ENCODE data around the gene REN.
A peak's percentile ranks its signal among the peaks of the same experiment; 100 is the strongest.

The REN gene

DNA sequence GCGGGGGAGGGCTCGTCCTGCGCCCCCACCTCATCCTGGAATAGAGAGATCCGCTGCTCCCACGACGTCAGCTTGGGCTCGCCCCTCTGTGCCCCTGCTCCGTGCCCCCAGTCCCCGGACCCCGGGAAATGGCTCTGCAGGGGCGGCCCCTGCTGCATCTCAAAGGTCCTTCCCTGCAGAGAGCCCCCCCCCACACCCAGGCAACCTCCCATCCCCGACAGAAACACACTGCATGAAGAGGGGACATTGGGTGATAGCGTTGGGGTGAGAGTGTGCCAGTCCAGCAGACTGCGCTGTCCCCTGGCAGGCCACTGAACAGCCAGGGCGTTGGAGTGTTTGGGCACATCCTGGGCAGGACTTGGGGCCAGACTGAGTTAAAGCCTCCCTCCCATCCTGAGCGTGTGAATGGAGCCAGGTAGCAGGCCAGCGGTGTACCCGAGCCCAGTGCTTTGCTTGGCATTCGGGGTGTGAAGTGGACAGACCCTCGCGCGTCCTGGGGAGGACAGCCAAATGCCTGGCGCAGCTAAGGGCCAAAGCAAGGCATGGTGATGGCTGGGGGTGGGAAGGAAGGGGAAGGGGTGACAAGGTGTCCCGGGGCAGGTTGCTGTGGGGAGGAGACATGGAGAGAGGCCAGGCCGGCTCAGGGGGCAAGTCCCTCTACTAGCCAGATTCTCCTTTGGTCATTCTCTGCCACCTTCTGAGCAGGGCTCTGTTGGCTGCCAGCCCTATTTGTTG is 13.7 kb downstream of the REN start:
- no peak for DNase-seq

DNA sequence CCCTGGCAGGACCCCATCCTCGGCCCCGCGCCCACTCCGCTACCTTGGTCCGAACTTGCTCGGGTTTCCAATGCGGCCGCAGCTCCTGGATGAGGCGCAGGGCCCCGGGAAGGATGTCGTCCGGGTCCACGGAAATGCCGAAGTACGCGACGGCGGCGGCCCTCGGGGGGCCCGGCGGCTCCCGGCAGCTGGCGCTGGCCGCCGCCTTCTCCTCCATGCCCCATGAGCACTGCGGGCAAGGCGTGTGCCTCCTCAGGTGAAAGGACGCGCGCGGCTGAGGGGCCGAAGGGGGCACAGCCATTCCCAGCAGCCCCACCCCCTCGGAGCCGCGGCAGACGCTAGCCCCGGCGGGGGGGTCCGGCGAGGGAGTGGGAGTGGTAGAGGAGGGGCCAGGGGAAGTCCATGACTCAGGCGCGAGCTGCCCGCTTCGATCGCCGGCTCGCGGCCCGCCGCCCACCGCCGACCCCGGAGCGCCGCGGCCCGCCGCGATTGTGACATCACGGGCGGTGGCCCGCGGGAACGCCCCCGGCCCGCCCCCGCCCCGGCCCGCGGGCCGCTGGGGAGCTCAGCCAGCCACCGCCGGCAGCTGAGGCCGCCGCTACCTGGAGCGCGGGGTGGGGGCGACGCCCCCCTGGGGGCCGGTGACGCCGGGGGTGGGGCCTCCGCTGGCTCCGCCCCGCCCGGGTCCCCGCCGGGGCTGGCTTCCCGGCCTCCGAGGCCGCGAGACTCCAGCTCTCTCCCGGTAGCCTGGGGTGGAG is 14.4 kb downstream of the REN start, which contains the start of gene ETNK2:
TSS of gene ETNK2 (minus strand) at position 493 of the 758 bp plus-strand sequence. CDS start at position 301, 192 bp downstream.
- peak; percentile 70 for DNase-seq

DNA sequence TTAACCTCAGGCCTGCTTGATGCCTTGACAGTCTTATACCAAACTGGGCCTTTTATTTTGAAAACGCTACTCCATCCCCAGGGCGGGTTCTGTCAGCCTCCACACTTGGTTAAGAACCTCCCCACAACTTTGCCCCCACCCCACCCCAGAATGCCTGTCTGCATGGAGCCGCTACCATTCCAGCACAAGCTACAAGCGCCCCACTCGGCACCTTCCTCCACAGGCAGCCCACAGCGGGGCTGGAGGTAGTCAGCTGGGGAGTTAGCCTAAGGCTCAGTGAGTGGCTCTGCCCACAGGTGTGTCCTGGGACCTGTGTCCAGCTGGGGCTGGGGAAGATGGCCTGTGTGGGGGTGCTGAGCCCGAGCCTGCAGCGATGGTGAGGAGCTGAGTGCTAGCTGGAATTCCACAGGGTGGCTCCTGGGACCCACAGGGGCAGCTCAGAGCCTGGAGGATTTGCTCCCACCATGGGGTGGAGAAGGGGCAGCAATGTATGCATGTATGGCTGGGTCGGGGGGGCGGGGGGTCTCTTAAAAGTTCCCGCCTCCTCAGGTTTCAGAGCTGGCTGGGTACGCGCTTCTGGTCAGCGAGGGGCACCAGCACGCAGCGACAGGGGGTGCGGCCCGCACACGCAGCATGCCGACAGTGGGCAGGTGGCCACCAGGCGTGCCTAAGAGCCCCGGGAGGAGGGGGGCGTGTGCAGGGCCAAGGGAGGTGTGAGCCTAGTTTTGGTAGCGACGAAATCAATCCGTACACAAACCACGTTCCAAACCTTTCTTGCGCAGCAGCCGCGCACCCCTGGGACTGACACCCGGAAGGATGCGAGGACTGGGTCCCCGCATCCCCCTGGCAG is 15.2 kb downstream of the REN start:
- DNase-seq = no peak

DNA sequence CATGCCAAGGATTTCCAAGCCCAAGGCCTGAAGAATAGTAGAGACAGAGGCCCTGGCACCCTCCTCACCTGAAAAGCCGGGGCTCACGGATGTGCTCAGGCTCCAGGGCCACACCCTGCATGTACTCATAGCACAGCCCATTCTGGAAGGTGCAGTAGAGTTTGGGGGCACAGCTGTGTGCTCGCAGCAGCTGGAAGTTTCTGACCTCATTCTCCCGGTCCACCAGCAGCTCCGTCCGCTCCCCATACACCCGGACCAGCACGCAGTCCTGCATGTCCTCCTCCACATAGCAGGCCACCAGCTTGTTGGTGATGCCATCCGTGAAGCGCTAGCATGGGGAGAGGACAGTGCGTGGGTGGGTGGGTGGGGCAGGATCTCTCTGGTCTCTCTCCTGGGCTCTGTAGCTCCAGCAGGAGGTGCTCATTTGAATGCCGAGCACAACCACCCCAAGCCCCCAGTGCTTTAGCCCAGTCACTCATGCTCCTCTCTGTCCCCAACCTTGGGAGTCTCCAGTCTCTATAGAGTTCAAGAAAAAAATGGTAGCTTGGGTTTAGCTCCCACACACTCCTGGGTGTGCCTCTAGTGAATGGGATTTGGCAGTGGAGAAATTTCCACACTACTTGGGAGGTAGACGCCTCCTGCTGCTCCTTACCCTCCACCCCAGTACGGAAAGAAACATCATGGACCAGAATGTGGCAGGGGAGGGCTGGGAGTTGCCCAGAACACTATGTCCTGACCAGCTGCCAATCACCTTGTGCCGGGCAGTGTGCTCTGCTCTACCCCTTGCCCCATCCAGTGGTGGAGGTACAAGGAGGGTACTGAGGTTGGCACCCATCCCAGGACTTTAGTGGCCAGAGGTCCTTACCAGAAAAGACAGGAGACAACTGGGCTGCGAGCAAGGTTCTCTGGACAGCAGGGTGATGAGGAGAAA is 16.2 kb downstream of the REN start:
- no peak for DNase-seq

DNA sequence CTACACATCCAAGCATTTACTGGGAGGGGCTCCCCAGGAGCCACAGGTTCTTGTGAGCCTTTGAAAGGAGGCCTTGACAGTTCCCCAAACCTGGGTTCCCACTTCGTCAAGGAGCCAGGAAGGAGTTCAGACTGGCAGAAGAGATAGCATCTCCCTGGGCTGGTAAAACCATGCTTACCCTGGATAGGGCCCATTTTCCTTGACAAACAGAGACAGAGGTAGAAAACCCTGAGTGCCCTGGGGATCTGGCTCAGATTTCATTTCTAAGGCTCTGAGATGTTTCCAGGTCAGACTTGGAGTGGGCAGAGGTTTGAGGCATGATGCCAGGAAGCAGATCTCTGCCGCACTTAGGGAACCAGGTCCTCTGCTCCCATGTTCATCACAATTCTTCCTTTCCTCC is 17.0 kb downstream of the REN start:
- no peak for DNase-seq

DNA sequence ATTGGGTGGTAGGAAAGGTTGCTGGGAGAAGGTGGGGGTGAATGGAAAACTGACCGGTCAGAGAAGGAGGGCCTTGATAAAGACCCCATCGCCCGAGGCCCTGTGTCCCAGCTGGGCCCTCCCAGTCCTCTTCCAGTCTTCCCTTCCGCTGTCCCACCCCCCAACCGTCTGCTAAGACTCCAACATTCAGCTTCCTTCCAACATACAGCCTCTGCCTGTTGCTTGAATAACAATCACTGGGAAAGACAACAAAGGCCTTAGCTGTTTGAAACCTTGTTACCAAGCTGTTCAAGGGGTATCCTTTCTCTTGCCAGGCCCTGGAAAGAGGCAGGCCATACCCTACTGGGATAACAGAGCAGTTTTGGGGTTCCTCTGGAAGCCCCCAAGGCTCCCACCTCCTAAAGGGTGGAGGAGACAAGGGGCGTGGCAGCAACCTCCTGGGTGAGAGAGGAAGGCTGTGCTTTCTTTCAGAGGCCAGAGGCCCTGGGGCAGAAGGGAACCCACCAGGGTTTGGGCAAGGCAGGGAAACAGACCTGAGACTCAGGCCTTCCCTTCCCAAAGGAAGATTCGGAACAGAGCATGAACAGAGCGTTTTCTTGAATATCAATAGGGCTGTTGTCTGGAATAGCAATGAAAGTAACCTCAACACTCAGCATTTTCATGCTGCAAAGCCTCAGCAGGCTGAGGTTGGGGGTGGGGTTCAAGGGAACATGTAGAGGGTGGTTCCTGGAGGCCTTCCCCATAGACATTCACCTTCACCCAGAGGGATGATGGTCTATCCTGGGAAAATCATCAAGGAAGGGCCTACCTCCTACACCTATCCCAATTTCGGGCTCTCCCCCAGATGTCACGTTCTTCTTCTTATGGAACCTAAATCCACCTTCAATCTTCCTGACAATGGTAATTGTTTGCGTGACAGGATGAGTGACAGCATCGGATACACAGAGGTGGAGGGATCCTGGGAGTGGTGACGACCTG is 18.4 kb downstream of the REN start:
- DNase-seq = no peak

DNA sequence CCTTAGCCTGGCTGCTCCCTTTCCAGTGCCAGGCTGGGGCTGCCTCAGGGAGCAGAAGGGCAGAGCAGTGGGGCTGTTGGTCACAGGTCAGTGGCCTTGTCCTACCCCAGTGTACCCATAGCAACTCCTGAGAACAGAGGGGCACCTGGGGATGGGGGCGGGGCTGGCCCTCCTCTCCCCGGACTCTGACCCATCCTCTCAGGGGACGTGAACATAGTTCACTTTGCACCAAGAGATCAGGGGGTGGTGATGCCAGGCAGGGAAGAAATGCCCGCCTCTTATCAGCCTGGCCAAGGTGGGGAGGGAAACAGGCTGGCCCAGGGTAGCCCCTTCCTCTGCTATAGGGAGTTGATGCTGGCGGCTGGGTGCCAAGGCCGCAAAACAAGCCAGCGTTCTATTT is 19.2 kb downstream of the REN start:
- DNase-seq = no peak

DNA sequence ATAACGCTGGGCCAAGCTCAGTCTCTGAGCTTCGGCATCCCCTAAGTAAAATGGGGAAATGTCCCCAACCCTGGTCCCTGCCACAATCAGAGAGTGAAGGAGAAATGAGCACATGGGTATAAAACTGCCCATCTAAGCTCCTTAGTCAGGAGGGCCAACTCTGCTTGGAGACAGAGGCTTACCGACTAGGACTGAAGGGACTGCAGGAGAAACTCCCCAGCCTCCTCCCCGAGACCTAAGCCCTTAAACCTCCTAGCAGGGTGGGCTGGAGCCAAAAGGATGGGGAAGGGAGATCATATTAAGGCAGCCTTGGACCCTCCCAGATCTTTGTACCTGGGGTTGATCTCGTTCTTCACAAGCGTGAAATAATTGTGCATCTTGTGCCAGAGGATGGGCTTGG is 19.8 kb downstream of the REN start:
- DNase-seq = no peak

DNA sequence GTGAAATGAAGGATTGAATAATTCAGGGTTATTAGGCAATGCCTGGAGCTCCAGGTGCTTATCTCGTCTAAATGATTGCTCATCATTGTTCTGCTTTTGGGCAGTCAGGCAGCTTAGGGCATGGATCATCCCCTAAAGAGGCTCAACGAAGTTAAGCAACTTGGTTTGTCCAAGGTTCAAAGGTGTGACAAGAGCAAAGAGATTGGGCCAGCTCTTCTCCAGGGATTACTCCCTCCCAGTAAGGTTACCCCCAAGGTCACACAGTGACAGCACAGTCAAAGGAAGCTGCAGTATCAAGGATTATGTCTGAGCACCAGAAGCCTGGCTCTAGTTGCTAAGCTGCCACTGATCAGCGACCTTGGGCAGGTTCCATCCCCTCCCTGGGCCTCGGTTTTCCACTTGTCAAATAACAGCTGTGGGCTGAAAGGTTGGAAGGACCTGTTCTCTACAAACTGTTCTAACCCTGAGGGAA is 21.1 kb downstream of the REN start:
- DNase-seq = no peak

DNA sequence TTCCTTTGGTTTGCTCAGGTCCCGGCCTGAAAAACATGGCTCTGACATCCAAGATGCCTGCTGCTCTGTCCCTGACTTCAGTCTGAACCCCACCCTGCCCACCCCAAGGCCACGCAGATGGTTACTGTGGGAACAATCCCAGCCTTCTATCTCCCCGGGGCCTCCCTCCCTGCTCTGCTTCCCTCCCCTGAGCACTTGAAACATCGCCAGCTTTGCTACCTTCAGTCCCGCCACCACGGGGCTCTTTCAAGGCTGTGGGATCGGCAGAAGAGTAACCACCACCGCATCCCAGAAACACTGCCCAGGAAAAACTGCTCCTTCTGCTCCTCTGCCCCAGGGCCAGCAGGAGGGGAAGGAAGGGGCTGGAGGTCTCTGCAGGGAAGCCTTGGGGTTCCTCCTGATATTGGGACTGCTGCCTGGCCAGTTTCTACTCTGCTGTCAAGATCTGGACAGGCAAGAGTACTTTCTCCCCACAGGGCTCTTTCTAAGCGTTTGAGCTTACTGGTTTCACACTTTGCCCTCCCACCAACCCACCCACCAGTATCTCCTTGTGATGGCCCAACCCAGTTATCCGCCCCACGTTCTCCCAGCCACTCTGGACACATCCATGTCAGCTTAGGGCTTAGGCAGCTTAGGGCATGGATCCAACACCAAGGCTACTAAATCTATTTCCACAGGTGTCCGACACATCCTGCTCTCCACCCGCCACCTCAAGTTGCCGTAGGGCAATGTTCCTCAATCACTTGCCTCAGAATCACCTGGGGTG is 22.7 kb downstream of the REN start:
- DNase-seq = no peak

DNA sequence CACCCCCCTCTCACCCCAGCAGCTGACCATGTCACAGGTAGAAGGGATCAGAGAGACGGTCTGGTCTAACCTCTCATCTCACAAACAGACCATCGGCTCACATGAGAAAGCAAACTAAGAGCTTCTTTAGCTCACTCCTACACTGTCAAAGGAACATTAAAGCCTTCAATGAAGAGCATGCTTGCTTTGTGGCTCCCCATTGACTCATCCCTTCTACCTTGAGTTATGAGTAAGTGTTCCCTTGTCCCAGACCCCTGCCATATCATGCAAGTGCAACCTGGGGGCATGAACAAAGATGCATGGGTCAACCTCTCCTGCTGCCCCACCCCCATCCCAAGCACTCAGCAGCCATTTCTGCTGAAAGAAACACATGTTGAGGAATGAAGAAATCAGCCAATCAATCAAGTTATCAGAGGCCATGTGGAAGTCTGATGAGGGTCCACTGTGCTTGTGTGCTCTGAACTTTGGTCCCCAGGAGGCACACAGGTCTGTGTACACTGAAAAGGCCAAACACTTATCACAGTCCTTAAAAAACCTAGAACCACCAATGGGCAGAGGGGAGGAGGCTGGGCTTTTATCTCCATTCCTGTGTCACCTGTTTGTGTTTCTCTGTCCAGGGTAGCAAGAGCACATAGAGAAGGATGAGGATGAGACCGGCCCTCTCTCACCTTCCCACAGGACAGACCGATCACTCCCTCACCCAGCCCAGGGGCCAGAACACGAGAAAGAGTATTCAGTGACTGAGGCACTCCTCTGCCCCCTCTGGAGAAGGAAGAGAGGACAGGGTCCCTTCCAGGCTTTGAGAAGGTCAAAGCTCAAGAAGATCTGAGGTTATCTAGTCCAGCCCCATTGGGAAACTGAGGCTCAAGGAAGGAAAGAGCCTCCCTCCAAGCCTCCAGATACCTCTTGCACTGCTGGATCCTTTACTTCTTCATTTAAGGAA is 23.8 kb downstream of the REN start:
- no peak for DNase-seq

DNA sequence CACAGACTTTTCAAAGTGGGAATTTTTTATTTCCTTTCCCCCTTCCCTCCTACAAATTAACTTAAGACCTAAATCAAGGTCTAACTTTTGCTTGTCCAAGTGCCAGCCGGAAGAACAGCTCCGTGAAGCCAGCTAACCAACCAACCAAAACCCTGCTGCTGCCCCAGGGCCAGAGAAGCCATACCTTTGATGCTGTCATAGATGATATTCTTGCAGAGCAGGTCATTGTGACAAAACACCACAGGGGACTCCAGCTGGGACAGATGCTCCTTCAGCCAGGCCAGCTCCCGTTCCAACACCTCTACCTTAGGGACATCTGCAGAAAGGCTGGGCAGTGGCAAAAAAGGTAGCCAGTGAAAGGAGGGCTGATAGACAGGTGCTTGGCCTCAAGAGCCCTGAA is 25.0 kb downstream of the REN start:
- no peak for DNase-seq

DNA sequence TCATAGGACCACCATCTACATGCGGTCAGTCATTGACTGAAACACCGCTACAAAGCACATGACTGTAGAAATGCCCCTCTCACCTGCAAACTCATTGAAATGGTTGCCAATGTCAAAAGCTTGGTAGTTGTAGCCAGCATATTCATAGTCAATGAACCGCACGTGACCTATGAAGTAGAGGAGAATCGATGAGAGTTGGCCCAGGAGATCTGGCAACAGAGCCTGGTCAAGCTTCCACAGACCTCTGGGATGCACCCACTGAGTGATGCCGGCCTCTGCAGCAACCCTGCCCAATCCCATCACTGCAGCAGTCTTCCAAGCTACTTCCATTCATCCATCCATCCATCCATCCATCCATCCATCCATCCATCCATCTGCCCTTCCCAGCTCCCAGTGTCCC is 26.2 kb downstream of the REN start:
- DNase-seq = no peak

DNA sequence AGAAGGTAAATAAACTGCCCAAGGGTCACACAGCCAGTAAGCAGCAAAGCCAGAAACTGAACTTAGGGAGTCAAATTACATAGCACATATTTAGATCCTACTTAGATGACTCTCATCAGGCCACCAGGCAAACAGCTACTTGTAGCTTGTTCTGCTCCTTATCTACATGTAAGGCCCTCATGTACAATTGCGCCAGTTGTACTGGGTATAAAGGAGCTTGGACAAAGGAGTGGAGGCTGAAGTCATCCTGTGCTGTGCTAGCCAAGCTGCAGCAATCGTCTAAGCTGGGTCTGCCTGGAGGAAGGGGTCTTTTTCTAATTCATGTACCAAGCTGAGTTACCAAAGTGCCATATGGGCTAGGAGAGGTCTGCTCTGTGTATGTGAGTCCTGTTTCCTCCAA is 27.0 kb downstream of the REN start:
- DNase-seq = no peak

DNA sequence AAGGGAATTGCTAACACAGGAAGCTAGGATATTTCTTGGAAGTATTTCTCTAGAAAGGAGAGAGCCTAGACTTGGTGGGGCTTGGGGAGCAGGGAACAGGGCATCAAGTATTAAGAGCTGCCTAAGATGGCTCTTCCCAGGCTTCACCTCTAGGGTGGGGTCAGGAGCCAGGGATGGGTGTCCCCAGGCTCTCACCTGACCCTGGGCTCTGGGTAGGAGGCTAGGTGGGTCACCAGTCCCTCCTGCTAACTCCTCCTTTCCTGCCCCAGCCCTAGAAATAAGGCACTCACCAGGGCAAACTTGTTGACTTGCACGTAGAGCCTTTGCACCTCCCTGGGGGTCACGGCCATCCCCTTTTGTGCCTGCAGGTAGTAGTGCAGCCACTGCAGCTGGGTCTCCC is 29.3 kb downstream of the REN start:
- no peak for DNase-seq

DNA sequence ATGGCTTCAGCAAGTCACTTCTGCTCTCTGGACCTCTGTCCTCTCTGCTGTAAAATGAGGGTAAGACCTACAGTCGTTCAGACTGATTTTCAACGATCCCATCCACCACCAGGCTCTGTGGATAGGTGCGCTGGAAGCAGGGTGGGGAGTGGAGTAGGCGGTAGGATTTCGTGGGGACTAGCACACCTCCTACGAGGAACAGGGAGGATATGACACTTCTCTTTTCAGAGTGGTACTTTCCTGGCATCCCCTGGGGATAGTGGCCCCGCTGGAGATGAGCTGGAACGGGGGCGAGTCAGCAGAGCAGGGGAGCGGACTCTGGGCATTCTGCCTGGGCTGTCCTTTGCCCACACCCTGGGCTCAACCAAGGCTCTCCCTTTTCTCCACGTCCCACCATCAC is 32.0 kb downstream of the REN start:
- no peak for DNase-seq

DNA sequence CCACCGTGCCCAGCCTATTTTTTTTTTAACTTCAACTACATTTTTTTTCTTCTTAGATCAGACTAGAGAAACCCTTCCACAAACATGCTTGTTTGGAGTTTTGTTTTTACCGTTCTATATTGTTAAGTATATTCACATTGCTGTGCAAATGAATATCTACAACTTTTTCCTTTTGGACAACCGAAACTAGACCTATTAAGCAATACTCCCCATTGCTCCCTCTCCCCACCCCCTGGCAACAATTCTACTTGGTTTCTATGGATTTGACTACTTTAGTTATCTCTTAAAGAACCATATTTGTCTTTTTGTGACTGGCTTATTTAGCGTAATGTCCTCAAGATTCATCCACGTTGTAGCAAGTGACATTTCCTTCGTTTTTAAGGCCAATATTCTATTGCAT is 33.4 kb downstream of the REN start:
- DNase-seq = no peak

DNA sequence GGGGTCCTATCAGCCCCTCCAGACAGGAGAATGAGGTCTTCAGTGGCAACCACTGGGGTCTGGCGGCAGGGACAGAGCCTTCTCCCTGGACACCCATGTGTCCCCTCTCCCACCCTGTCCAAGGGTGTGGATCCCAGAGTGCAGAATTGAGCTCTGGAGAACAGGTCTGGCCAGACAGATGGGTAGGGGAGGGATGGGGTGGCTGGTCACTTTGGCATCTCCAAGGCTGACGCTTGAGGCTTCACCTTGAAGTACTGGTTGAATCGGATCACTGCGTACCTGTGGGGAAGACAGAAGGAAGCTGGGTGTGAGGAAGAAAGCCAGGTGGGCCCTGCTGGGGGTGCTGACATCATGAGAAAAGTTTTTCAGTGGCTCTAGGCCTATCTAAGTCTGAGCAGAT is 34.2 kb downstream of the REN start:
- no peak for DNase-seq

All from CD4-positive, alpha-beta T cell treated with Interleukin-10 for 1 hour (primary cell).